ENCODE results near the gene PRPH2. TPM values are rescaled to one million over a fixed set of nuclear protein-coding genes. Genes with fewer than 3 reads are reported as not detected.

The PRPH2 gene
- total RNA-seq = 0.97 and 1.3 TPM in 2 replicates

GRCh38 chr6:42722497-42722896 is at the start of gene PRPH2:
PRPH2 (minus strand) TSS chr6:42722597; CDS start chr6:42722334, 263 bp downstream.

GRCh38 chr6:42745640-42746462 is 23.5 kb upstream of the PRPH2 start, which contains the start of gene TBCC:
TBCC (minus strand) TSS chr6:42746103; CDS start chr6:42746073, 30 bp downstream.

Other genes with a start within 250 kb of the PRPH2 start
- gene UBR2, start 158.6 kb downstream of the PRPH2 start, total RNA-seq = 13.6 and 14.3 TPM in 2 replicates
- gene TBCC, start 23.5 kb upstream of the PRPH2 start, total RNA-seq = 25.3 and 34.7 TPM in 2 replicates
- 3.6 and 4.2 TPM in 2 replicates for gene BICRAL, start 59.5 kb upstream of the PRPH2 start, total RNA-seq
- 95.1 and 98.3 TPM in 2 replicates for gene RPL7L1, start 157.0 kb upstream of the PRPH2 start, total RNA-seq
- not detected in 2 replicates for gene PTCRA, start 193.5 kb upstream of the PRPH2 start, total RNA-seq
- gene CNPY3, start 206.9 kb upstream of the PRPH2 start, total RNA-seq = 24.3 and 26.7 TPM in 2 replicates
- not detected in 2 replicates for gene GNMT, start 238.2 kb upstream of the PRPH2 start, total RNA-seq